HuH-7.5 (cell line): ENCODE measurements around the gene IRF2BP2.

ENCODE experiments used
- DNase-seq: peaks from one replicate; pipeline ENCODE4 v3.0.0; 2011; ENCODE audit warnings: low spot score

Gene IRF2BP2

DNA sequence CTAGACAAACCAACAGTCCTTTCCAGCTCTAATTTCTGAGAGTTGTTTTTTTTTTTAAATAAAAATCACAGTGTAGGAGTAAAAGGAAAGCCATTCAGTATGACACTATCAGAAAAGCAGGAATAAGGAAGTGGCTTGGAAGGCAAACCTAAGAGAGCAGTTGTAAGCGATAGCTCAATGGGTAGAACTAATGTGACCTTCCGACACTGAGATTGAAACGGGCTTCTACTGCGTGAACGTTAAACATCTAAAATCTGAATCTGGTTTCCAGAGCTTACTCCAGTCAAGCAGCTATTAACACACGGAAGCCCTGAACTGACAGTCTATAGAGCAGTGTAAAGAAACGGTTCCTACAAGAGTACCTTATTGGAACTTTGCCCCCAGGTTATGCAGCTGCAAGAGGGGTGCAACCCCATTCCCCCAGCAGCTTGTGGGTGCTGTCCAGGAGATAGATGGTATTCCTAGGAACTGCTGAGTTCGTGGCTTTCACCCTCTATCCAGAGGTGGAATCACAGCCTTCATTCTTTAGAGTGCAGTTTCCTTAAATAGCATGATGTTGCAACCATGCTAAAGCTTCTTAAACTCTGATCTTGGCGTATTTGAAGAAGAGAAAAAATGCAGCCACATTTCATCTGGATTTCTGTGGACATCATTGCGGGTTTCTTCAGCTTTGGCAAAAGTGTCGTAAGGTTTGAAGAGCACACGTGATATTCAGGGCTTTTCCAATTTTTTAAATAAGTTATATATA, 3.3 kb upstream of the IRF2BP2 start:
- DNase-seq: no peak

DNA sequence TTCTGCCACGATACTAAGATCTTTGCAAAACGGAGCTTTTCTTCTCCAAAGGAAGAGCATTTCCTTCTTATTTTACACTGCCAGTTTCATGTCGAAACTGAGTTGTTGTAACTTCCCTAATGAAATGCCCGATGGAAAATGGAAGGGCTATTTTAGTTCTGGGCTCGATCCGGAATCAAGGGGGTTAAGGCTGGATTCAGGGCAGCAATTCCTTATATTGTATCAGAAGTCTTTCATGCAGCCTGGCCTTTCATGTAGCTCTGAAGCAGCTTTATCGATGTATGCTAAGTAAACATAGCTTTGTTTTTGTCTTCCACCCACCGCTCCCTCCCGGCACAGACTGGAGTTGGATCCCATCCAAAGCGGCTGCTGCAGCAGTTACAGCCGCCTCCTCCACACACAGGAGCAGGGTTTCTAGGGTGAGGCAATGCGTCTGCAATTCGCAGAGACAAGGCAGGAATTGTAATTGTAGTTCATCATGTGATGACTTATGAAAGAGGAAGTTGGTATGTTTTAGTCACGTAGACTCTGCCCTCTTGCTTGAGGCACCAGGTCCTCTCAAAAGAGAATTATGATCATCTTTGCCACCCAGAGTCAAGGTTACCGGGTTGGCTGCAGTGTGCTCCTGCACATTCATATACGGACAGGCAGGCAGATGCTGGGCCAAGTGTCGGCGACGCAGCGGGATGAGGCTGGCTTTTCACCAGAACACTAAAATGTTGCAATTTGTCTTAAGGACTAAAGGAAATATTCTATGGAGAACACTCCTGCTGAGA, 2.6 kb upstream of the IRF2BP2 start:
- peak; percentile 81 for DNase-seq

DNA sequence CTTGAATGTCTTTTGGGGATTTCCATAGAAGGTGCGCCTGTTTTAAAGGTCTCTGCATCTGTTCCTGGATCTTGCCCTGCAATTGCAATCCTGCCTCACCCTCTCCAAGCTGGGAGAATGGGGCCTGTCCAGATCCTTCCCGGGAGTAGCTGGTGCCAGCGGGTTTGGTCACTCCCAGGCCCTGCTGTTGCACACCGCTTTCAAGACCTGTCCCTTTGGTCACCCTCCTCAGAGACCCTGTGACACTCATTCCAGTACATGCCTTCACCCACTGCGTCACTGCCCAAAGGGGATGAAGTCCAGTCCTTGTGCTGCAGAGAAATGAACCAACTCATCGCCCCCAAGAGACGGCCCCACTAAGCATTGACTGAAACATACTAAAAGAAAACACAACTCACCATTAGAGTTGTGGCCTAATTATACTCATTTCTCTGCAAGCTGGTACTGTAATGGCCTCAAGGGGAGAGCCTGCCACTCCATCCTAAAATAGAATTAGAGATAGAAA, 1.9 kb upstream of the IRF2BP2 start:
- DNase-seq: no peak

DNA sequence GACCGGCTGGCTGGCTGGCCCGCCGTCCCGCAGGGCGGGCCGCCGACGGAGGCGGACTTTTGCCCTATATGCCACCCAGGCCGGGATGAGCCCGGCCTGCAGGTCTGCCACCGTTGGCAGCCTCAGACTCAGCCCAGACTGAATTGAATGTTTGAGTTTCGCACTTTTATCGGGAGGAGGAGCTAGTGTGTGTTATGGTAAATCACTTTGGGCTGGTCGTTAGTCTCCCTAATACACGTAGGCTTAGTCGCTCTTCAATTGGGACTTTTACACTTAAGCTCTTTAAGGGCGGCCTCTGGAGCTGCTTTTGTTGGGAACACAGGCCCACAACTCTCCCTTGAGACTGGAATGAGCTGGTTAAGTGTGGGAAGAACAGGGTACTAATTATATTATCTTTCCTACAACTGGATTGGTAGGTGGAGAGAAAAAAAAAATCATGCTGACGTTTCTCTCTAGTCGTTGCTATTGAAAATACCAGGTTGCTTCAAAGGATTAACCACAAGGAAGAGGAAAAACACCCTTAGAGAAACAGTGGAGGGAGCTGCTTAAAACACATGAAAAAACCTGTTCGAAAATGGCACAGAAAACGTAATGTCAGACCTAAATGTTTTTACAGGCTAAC, 1.4 kb upstream of the IRF2BP2 start:
- no peak for DNase-seq

DNA sequence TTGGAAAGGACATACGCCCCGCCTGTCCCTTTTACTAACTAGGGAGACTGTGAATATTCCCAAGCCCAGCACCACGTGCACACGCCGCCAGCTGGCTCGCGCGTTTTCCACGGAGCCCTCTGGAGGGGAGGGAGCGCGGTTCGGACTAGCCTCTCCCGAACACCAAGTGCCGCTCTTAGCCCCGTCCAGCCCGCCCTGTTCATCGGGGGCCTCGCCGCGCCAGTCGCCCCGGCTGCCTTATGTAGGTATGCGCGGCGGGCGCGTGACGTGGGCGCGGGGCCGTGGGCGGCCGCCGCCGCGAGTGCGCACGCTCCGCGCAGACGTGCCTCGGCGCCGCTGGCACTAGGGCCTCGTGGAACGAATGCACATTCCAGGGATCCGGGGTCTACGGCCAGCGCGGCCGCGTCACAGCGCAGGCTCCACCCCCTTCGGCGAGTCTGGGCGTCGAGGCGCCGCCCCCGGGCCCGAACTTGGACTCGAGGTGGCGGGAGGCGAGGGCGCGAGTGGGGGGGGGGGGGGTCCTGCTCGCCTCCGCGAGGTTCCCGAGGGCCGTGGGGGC, 767 bp upstream of the IRF2BP2 start:
- DNase-seq: peak; percentile 97

- no peak for DNase-seq
These were observed 311 bp downstream of the IRF2BP2 start for GRCh38 chr1:234609691-234610042.

GRCh38 chr1:234608911-234609690, 877 bp downstream of the IRF2BP2 start:
- peak; percentile 56 for DNase-seq

- DNase-seq: peak; percentile 74
These were observed 1.7 kb downstream of the IRF2BP2 start for GRCh38 chr1:234608025-234608910.

DNA sequence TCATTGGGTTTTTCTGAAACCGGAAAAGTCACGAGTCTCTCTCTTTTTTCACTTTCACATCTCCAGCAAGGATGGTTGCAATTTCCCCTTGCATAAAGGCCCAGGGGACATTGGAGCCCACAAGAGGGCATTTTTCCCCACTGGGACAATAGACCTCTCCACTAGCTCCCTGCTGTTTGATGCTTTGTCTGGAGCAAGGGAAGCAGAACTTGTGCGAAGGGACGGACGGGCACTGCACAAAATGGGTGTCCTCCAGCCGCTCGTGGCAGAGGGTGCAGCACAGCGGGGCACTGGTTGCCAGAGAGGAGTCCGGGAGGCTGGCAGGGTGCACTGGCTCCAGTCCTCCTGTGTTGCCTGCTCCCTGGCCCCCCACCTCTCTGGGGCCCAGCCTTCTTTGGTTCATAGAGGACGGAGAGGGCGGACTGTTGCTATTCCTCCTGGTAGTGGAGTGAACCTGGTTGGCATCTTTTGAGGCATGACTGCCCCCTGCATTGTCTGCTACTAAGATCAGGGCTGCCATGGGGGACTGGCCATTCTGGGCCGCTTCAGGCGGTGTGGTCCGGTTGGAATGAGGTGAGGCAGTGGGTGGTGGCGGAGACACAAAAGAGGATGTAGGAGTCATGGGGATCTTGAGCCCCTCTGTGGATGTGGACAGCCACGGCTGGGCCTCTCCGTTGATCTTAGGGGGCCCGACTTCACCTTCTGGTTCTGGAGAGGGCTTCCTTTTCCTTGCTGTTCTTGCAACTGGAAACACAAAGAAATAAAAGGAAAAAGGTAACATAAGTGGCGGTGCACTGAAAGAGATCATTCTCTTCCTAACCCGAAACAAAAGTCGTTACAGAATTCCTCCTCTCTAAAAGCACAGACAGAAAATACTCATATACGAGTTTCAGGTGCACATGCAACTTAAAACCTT, 2.6 kb downstream of the IRF2BP2 start:
- DNase-seq: peak; percentile 51

DNA sequence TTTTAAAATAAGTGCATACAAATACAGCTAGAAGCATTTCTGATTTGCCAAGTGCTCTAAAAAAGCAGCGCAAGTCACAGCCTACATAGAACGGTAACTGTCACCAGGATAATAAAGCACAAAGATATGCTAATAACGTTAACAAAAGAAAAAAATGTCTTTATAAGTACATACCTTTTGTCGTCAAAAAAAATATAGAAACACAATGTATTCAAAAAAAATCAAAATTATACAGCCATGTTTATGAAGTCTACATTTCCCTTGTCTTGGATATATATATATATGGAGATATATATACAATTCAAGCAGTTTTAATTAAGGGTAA, 3.2 kb downstream of the IRF2BP2 start:
- DNase-seq: no peak

GRCh38 chr1:234605983-234606783, 3.8 kb downstream of the IRF2BP2 start:
- no peak for DNase-seq

DNA sequence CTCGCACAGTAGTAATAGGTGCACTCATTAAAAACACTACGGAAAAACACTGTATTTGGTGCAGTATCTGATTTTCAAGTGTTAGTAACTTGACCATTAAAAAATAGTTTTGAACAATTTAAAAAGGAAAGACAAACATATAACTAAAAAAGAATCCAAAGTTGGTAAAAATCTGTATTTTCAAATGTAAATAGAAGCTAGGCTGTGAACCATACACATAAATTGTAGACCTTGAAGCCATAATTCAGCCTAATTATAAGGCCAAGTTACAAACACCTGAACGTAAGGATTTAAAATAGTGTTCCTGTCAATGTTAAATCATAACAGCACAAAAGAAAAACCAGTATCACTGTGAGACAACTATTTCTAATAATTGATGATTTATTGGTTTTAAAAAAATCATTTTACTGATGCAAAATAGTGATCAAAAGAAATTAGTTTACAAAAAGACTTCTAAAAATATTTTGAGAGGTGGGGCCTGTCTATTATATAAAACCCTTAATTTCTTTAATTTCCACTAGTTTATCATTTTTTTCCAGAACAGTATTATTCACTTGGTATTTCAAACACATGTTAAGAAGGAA, 4.5 kb downstream of the IRF2BP2 start:
- no peak for DNase-seq

GRCh38 chr1:234604495-234605398, 5.2 kb downstream of the IRF2BP2 start:
- DNase-seq: no peak

GRCh38 chr1:234603221-234604204, 6.5 kb downstream of the IRF2BP2 start:
- DNase-seq: no peak

DNA sequence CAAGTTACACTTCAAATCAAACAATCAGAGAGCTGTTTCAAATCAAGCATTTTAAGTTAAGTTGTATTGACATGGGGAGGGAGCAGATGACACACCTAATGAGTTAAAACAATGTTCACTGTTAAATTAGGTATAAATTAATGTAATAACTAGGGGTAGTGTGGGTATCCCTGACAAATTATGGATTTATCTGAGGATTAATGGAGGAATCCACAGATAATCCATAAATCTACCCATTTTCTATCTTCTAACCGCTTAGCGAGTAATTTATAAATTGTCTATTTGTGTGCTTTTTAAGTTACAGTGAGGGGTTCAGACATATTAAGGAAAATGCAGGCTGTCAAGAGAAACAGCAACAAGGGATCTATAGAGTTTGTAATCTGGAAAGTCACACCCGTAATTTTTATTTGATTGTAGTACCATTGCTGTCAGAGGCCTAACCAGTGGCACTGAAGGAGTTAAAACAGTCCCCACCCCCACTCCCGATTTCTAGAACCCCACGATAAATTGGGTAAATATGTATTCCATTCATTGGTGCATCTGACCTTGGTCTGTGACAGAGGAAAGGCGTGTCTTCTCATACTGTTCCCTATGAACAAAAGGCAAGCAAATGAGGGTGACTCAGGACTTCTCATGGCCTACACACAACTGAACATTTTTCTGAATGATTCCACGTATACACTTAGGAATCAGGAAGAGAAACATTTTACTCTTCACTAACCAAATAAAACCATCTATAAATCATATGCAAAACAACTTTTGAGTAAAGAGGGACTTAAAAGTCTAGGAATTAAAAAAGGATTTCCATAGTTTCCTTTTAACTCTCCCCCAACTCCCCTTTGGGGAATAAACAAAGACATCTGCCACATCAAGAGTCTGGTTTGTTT, 7.4 kb downstream of the IRF2BP2 start:
- no peak for DNase-seq
